ENCODE measurements around the gene JOSD2.
"Not testable (repeated sequence)": the region's sequence is repeated elsewhere in the genome, so short reads cannot be mapped to it uniquely, and the experiment has no call there.

JOSD2 gene

GRCh38 chr19:50475101-50475568 is 35.9 kb downstream of the JOSD2 start:
- DNase-seq = no peak

GRCh38 chr19:50473336-50473735 is 37.7 kb downstream of the JOSD2 start:
- not testable (repeated sequence) for DNase-seq

GRCh38 chr19:50468818-50469217 is 42.2 kb downstream of the JOSD2 start:
- DNase-seq = no peak

- no peak for DNase-seq
Observed at GRCh38 chr19:50467566-50467965, 43.4 kb downstream of the JOSD2 start.

- no peak for DNase-seq
Observed at GRCh38 chr19:50466706-50467039, 44.3 kb downstream of the JOSD2 start.

- peak; percentile 77 for DNase-seq
Observed at GRCh38 chr19:50465986-50466705, 44.8 kb downstream of the JOSD2 start.

- no peak for DNase-seq
Observed at GRCh38 chr19:50465000-50465399, 46.0 kb downstream of the JOSD2 start.

- no peak for DNase-seq
Observed at GRCh38 chr19:50464348-50464747, 46.6 kb downstream of the JOSD2 start.

- no peak for DNase-seq
Observed at GRCh38 chr19:50462970-50463369, 48.0 kb downstream of the JOSD2 start.

GRCh38 chr19:50461066-50461875 is 49.7 kb downstream of the JOSD2 start:
- DNase-seq = peak; percentile 33

- no peak for DNase-seq
Observed at GRCh38 chr19:50460161-50460765, 50.7 kb downstream of the JOSD2 start.

- no peak for DNase-seq
Observed at GRCh38 chr19:50459638-50460037, 51.4 kb downstream of the JOSD2 start.

- no peak for DNase-seq
Observed at GRCh38 chr19:50459067-50459456, 51.9 kb downstream of the JOSD2 start.

GRCh38 chr19:50458396-50459066 is 52.5 kb downstream of the JOSD2 start:
- DNase-seq = no peak

- DNase-seq = no peak
Observed at GRCh38 chr19:50457300-50457699, 53.7 kb downstream of the JOSD2 start.
